Measurements from ENCODE around the gene FSHR.

- TF ChIP-seq CTCF (IDR thresholded peaks at IDR 0.05; ENCODE audit: insufficient read depth, low read depth, low read length) (no peak), EZH2 (IDR thresholded peaks at IDR 0.05; ENCODE audit: insufficient read depth, low read length) (no peak)
Measured at GRCh38 chr2:48998449-48998848, 155.9 kb downstream of the FSHR start.
